ENCODE results near the gene PGAP1. TPM values are rescaled to one million over a fixed set of nuclear protein-coding genes. Genes with fewer than 3 reads are reported as not detected.
A peak's percentile ranks its signal among the peaks of the same experiment; 100 is the strongest.

PGAP1 gene
- total RNA-seq, 1 donor, result 14.7 TPM

DNA sequence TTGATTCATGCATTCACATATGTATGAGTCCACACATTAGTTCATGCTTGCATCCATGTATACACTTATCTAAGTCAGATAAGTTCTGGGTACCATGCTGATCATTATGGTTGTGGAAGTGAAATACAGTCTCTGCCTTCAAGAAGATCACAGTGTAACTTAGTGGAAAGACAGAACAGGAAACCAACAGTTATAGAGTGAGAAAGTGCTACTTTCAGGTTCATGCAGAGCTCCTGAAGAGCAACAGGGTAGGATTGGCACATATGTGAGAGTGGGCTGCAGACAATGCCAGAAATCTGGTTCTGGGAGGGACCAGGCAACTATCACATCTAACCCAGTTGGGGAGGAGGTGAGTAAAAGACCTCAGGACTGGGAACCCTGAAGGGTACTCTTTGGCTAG lies 35.4 kb upstream of the PGAP1 start:
- TF ChIP-seq, protein P1, sequence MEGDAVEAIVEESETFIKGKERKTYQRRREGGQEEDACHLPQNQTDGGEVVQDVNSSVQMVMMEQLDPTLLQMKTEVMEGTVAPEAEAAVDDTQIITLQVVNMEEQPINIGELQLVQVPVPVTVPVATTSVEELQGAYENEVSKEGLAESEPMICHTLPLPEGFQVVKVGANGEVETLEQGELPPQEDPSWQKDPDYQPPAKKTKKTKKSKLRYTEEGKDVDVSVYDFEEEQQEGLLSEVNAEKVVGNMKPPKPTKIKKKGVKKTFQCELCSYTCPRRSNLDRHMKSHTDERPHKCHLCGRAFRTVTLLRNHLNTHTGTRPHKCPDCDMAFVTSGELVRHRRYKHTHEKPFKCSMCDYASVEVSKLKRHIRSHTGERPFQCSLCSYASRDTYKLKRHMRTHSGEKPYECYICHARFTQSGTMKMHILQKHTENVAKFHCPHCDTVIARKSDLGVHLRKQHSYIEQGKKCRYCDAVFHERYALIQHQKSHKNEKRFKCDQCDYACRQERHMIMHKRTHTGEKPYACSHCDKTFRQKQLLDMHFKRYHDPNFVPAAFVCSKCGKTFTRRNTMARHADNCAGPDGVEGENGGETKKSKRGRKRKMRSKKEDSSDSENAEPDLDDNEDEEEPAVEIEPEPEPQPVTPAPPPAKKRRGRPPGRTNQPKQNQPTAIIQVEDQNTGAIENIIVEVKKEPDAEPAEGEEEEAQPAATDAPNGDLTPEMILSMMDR (IDR thresholded peaks at IDR 0.05; ENCODE audit: insufficient read depth, low read length), result no peak
- no peak for DNase-seq (ENCODE audit: low read depth)
- no peak overlapping the region for H3K4me3 ChIP-seq (ENCODE audit: low read depth, low read length)

DNA sequence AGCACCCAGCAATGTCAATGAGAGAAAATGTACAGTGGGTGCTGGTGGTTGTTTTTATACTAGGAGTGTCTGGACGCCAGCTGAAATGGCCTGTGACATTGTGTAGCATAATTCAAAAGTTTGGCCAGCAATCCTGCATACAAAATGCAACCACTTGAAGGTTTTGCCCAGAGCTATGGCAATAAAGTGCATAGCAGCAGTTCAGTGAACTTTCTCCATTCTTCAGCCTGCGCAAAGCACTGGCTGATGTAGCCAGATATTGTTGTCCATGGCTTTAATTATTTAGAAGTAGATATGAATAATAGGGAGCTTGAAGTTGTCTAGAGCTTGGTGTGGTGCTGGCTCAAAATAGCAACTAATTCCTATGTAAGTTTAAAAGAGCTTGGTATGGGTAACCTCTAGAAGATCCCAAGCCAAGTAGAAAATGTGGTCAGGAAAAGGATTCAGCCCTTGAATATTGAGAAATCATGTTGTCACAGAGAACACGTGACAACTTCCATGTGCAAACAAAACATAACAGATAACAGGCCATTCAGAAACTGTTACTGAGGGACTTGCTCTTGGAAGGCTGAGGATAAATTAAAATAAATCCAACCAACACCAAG lies 33.3 kb upstream of the PGAP1 start:
- H3K4me3 ChIP-seq (ENCODE audit: low read depth, low read length), result no peak overlapping the region
- TF ChIP-seq, protein P1 (IDR thresholded peaks at IDR 0.05; ENCODE audit: insufficient read depth, low read length), result no peak
- DNase-seq (ENCODE audit: low read depth), result peak; percentile 52

DNA sequence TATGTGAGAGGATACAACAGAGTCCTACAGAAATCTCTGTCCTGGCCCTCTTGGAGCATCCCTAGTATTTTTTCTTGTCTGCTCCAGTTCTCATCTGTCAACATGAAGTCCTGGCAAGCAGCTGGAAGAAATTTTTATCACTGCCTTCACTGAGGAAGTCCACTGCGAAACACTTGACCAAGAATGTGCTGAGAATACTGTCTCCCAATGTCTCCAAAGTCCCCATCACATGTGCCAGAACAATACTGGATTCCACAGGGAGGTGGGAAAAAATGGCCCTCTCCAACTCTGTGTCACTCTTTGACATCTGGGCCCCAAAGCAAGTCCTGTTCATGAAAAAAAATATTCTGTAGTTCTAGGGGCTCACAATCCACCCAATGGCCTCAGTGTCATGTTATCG lies 32.8 kb upstream of the PGAP1 start:
- H3K4me3 ChIP-seq (ENCODE audit: low read depth, low read length), result no peak overlapping the region
- DNase-seq (ENCODE audit: low read depth), result no peak

DNA sequence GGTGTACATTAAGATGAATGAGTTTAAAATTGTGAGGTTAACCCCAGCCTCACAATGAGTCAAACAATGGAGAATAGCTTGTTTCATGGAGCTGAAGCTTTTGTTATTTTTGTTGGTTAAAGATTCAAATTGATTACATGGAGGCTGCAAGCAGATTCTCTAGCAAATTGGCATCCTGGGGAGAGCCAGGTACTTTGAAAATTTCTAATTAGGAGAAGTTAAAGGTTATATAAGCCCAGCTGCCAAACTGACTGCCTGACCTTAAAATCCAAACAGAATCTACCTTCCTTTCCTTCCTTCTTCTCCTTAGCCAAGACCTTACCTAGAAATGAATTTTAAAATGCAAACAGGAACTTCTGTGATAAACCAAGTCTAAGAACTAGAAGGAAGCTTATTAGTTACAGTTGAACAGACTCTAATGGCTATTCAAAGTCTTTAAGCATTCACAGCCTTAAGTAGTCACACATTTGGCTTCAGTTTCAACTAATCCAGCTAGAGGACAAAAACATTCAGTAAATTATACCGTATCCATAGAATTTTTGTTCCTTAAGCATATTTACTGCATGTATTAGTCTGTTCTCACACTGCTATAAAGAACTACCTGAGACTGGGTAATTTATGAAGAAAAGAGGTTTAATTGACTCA lies 31.5 kb upstream of the PGAP1 start:
- DNase-seq (ENCODE audit: low read depth), result no peak
- H3K4me3 ChIP-seq (ENCODE audit: low read depth, low read length), result no peak overlapping the region
- TF ChIP-seq, protein P1 (IDR thresholded peaks at IDR 0.05; ENCODE audit: insufficient read depth, low read length), result no peak

More for the DNA sequence above, 32.8 kb upstream of the PGAP1 start:
- TF ChIP-seq, protein P1 (IDR thresholded peaks at IDR 0.05; ENCODE audit: insufficient read depth, low read length), result no peak

DNA sequence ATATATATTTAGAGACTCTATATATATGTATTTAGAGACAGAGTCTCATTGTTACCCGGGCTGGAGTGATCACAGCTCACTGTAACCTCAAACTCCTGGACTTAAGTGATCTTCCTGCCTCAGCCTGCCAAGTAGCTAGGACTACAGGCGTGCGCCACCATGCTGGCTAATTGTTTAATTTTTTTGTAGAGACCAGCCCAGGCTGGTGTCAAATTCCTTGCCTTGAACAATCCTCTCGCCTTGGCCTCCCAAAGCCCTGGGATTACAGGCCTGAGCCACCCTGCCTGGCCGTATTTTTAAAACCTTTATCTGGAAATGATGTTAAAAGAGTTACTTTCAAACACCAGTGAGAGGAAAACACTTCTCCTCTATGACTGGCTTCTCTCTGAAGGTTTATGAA lies 30.9 kb upstream of the PGAP1 start:
- DNase-seq (ENCODE audit: low read depth), result no peak
- TF ChIP-seq, protein P1 (IDR thresholded peaks at IDR 0.05; ENCODE audit: insufficient read depth, low read length), result no peak
- H3K4me3 ChIP-seq (ENCODE audit: low read depth, low read length), result no peak overlapping the region

DNA sequence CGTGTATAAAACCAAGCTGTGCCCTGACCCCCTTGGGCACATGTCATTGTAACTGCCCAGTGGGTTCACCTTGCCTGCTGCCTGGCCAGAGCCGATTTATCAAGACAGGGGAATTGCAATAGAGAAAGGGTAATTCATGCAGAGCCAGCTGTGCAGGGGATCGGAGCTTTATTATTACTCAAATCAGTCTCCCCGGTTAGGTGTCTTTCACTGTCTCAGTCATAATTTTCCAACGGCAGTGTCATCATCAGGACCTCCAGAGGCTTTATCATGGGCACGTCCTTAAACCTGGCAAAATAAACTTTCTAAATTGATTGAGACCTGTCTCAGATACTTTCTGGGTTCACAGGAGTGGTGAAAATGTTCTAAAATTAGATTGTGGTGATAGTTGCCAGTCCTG lies 29.6 kb upstream of the PGAP1 start:
- TF ChIP-seq, protein P1 (IDR thresholded peaks at IDR 0.05; ENCODE audit: insufficient read depth, low read length), result no peak
- no peak for DNase-seq (ENCODE audit: low read depth)
- H3K4me3 ChIP-seq (ENCODE audit: low read depth, low read length), result no peak overlapping the region
